GM19099 (cell line): ENCODE measurements around the gene SCNN1G.

Source experiments
- POLR2A ChIP-seq: IDR thresholded peaks from 3 replicates; pipeline ENCODE4 v1.6.1; 2011; ENCODE audit warnings: low read depth; ENCODE audit not compliant: insufficient read length; ENCODE audit errors: extremely low read depth

SCNN1G gene

GRCh38 chr16:23149267-23149992 lies 33.1 kb upstream of the SCNN1G start, which contains the start of gene USP31:
TSS of gene USP31 (minus strand) at chr16:23149452. CDS start at chr16:23149270, 182 bp downstream.
- TF ChIP-seq POLR2A: peak; percentile 49

GRCh38 chr16:23149993-23150364 lies 32.6 kb upstream of the SCNN1G start:
- no peak for TF ChIP-seq POLR2A

- TF ChIP-seq POLR2A: no peak
Observed at GRCh38 chr16:23152386-23153178, 30.0 kb upstream of the SCNN1G start.

GRCh38 chr16:23155445-23156049 lies 27.0 kb upstream of the SCNN1G start:
- TF ChIP-seq POLR2A: no peak

- TF ChIP-seq POLR2A: no peak
Observed at GRCh38 chr16:23156110-23156509, 26.4 kb upstream of the SCNN1G start.

DNA sequence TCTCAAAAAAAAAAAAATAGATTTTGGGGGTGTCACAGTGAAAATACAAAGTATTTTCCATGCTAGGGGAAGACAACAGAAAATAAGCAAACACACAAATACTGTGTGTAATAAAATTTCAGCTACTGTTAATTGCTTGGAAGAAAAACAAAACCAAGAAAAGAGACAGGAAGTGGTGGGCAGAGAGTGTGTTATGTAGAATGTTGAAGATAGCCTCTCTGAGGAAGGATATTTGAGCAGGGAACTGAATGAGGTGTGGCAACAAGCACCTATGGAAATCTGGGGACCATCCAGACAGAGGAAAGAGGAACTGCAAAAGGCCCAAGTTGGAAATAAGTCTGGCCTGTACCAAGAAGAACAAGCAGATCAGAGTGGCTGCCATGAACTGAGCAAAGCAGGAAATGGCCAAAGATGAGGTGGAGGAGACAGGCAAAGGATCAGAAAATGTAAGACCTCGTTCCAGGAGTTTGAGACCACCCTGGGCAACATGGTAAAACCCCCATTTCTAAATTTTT lies 25.5 kb upstream of the SCNN1G start:
- TF ChIP-seq POLR2A: no peak

DNA sequence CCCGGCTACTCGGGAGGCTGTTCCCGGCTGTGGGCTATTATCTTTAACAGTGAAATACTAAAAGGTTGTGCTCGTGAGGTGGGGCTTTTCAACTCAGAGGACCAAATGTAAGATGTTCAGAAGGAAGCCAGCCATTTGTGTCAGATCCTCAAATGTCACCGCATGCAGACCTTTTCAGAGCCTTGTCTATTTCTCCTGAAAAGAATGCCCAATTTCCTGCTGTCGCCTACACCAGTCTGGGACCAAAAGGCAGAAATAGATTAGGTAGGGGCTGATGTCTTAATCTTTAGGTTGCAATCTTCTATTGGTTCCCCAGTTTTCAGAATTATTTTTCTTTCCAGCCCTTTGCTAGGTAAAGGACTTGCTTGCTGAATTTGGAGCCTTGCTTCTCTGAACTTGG lies 24.4 kb upstream of the SCNN1G start:
- no peak for TF ChIP-seq POLR2A

DNA sequence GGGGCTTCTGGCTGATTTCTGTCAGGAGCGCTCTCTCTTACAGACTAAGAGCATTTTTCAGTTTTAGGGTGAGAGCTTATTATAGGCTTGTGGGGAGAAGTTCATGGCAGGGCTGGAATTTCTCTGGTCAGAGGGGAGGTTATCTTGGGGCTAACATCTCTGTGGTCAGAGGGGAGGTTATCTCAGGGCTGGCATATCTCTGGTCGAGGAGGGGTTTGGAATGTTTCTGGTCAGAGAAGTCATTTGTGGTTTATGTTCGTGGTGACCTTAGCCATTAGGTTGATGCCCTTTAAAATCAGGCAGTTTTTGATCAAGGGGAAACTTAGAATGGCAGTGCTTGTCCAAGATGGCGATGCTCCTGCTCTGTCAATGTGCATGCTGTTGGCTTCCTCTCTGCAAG lies 22.5 kb upstream of the SCNN1G start:
- TF ChIP-seq POLR2A: no peak

DNA sequence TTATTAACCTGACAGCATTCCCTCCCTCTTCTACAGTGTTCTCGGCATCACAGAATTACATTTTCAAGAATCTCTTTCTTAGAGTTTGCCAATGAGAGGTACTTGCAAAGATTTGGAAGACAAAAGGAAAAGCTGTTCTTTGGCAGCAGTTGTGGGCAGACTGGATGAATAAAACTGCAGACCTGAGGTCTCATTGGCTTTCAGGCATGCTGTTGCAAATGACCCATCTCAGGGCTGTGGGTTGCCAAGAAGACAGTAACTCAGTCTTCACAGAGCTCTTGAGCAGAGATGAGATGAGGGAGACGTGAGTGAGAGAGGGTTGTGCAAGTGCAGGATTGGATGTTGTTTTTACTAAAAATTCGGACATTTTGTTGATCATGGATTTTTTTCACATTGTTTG lies 22.0 kb upstream of the SCNN1G start:
- TF ChIP-seq POLR2A: no peak

DNA sequence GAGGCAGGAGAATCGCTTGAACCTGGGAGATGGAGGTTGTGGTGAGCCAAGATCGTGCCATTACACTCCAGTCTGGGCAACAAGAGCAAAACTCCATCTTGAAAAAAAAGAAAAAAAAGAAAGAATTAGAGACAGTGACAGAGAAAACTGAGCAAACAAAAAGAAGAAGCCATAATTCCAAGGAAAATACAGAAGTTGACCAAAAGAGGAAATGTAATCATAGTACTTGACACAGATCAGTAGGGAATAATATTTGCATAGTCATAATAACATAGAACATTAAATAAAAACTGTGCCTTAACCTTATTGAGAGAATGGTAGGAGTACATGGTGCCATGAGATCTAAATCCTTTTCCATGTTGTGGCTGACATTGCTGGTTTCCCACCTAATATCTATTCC lies 18.6 kb upstream of the SCNN1G start:
- no peak for TF ChIP-seq POLR2A

DNA sequence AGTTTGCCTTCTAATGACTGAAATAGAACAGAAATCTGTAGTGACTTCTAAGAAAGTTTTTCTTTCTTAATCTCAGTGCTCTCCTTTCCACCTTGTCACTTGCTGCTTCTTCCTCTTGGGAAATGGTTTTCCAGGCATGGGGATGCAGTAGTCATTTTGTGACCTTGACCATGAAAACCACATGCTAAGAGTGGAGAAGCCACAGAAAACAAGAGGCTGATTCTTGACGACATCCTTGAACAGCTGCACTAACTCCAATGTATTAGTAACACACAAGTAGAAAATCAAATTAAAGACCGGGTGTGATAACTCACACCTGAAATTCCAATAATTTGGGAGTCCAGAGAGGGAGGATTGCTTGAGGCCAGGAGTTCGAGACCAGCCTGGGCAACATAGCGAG lies 17.8 kb upstream of the SCNN1G start:
- no peak for TF ChIP-seq POLR2A

DNA sequence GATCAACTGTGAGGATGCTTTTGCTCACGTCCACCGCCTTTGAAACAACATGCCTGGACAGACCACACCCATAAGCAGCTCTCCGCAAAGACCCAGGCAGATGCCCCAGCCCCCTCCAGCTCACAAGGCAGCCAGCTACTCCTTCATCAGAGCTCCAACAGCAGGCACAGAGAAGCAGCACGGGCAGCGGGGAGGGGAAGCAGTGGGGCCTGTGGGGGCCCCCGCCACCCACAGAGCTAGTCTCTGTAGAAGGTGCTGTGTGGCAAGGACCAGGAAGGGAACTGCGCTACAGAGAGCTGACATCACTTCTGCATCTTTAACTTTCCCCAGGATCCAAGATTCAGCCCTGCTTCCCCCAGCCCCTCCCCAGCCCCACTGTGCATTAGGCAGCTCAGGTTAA lies 10.0 kb upstream of the SCNN1G start:
- no peak for TF ChIP-seq POLR2A

GRCh38 chr16:23172994-23173393 lies 9.6 kb upstream of the SCNN1G start:
- no peak for TF ChIP-seq POLR2A

DNA sequence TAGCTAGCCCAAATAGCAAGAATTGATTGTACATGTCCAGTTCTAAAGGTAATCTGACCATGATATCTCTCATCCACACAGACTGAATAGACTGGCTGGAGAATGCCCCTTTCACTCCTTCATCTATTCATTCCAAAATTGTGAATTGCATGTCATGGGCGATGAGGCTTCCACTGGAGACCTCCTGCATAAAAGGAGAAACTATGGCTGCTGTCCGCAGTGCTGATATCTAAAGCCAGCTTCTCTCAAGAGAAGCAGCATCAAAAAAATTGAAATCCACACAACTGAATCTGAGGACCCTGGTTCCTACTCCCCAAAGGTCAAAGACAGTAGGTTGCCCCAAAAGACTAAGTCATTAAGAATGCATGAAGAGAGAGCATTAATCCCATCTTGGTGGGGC lies 7.9 kb upstream of the SCNN1G start:
- no peak for TF ChIP-seq POLR2A

GRCh38 chr16:23175651-23176050 lies 6.9 kb upstream of the SCNN1G start:
- TF ChIP-seq POLR2A: no peak

- TF ChIP-seq POLR2A: no peak
Observed at GRCh38 chr16:23181506-23181905, 1.0 kb upstream of the SCNN1G start.
